ENCODE data around the gene PLCL1.
"Not testable (repeated sequence)": the region's sequence is repeated elsewhere in the genome, so short reads cannot be mapped to it uniquely, and the experiment has no call there.

Gene PLCL1

DNA sequence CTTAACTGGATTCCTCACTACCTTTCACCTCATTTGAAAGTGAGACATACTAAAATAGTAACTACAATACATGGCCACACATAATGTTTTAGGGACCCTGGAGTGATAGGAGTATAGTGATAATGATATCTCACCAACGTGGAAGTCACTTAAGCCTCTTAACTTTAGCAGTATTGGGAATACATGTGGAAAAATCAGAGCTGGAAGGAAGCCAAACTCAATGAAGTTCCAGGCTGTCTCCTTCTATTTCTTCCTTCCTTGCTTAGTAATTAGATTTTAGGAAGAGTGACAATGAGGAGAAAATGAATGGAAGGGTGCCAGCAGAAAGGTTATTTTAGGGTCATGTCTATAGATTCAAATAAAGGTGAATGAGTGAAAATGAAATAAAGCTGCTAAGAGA lies 387.3 kb downstream of the PLCL1 start:
- no peak for DNase-seq (ENCODE audit: low read depth)
- H3K4me3 ChIP-seq (ENCODE audit: control insufficient read depth, low read depth, low read length) = no peak overlapping the region
- TF ChIP-seq, protein P1, sequence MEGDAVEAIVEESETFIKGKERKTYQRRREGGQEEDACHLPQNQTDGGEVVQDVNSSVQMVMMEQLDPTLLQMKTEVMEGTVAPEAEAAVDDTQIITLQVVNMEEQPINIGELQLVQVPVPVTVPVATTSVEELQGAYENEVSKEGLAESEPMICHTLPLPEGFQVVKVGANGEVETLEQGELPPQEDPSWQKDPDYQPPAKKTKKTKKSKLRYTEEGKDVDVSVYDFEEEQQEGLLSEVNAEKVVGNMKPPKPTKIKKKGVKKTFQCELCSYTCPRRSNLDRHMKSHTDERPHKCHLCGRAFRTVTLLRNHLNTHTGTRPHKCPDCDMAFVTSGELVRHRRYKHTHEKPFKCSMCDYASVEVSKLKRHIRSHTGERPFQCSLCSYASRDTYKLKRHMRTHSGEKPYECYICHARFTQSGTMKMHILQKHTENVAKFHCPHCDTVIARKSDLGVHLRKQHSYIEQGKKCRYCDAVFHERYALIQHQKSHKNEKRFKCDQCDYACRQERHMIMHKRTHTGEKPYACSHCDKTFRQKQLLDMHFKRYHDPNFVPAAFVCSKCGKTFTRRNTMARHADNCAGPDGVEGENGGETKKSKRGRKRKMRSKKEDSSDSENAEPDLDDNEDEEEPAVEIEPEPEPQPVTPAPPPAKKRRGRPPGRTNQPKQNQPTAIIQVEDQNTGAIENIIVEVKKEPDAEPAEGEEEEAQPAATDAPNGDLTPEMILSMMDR (conservative IDR thresholded peaks at IDR 0.05; ENCODE audit: control insufficient read depth, insufficient read depth, low read depth, low read length) = no peak

DNA sequence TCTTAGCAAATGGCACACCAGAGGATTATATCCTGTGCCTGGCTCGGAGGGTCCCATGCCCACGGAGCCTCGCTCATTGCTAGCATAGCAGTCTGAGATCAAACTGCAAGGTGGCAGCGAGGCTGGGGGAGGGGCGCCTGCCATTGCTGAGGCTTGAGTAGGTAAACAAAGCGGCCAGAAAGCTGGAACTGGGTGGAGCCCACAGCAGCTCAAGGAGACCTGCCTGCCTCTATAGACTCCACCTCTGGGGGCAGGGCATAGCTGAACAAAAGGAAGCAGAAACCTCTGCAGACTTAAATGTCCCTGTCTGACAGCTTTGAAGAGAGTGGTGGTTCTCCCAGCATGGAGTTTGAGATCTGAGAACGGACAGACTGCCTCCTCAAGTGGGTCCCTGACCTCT lies 392.2 kb downstream of the PLCL1 start:
- not testable (repeated sequence) for H3K4me3 ChIP-seq (ENCODE audit: control insufficient read depth, low read depth, low read length); DNase-seq (ENCODE audit: low read depth)

Measured in fibroblast of mammary gland (primary cell).